Spleen (tissue), 11 donors: ENCODE results near the gene DACT1. TPM values are rescaled to one million over a fixed set of nuclear protein-coding genes. Genes with fewer than 3 reads are reported as not detected.

Experiments
- DNase-seq: peaks from one replicate; pipeline ENCODE4 v3.0.0-alpha.2; 2020
- H3K27ac ChIP-seq, 8 donors: fragments of 200-600 bp; sonication (generic) in 7 of 8; 1 replicate in 4 of 8; 2 replicates in 4 of 8; pipeline versions ENCODE4 v1.5.0 to v1.8.0; 2016 to 2021; ENCODE audit warnings: inconsistent platforms in 4 of 8, mild to moderate bottlenecking in 4 of 8, moderate library complexity in 1 of 8
- H3K27me3 ChIP-seq, 7 donors: fragments of 200-600 bp; sonication (generic) in 6 of 7; replicated peaks in 1 of 7; 1 replicate in 4 of 7; 2 replicates in 3 of 7; pipeline versions ENCODE4 v1.5.0 to v1.8.0; 2016 to 2021; ENCODE audit warnings: inconsistent platforms in 3 of 7, mild to moderate bottlenecking in 1 of 7
- H3K36me3 ChIP-seq, 6 donors: fragments of 200-600 bp; sonication (generic) in 5 of 6; 1 replicate in 4 of 6; 2 replicates in 2 of 6; pipeline versions ENCODE4 v1.5.0 to v1.8.0; 2016 to 2021; ENCODE audit warnings: inconsistent platforms in 2 of 6
- H3K4me1 ChIP-seq, 6 donors: fragments of 200-600 bp; sonication (generic) in 5 of 6; 1 replicate in 3 of 6; 2 replicates in 3 of 6; pipeline versions ENCODE4 v1.5.0 to v1.8.0; 2016 to 2021; ENCODE audit warnings: inconsistent platforms in 3 of 6
- H3K4me3 ChIP-seq, 8 donors: fragments of 200-600 bp; sonication (generic) in 7 of 8; 1 replicate in 4 of 8; 2 replicates in 4 of 8; pipeline versions ENCODE4 v1.5.0 to v1.8.0; 2016 to 2021; ENCODE audit warnings: inconsistent platforms in 4 of 8, mild to moderate bottlenecking in 4 of 8, moderate library complexity in 2 of 8
- H3K9me3 ChIP-seq, 8 donors: fragments of 200-600 bp; sonication (generic) in 7 of 8; 1 replicate in 4 of 8; 2 replicates in 4 of 8; pipeline versions ENCODE4 v1.5.0 to v1.8.0; 2016 to 2021; ENCODE audit warnings: inconsistent platforms in 4 of 8
- POLR2A ChIP-seq, 3 donors: fragments of 450-650 bp; IDR thresholded peaks; one replicate each; pipeline ENCODE4 v1.5.1; 2017; ENCODE audit warnings: antibody characterized with exemption in 3 of 3, mild to moderate bottlenecking in 1 of 3
- POLR2AphosphoS5 ChIP-seq, 3 donors: sonication (generic); formaldehyde crosslinking; IDR thresholded peaks; one replicate each; pipeline ENCODE4 v1.5.1; 2017; ENCODE audit warnings: antibody characterized with exemption in 3 of 3
- WGBS, 5 donors: extraction: QIAGEN DNeasy Blood & Tissue Kit in 3 of 5; methylation state at CpG; one replicate each; pipeline versions ENCODE4 v1.1.5 to v1.1.7; 2013 to 2018; 5-methylcytosine and 5-hydroxymethylcytosine counted together
- intact Hi-C: fragments of 100-400 bp; cut with DNase I; formaldehyde crosslinking; loops from one replicate; pipeline ENCODE4 v1.15.0; 2023; ENCODE audit warnings: low total_unique reads
- polyA plus RNA-seq, 3 donors: library from polyadenylated mRNA; stranded (reverse); fragments of 200-250 nt; gene quantifications; one replicate each; pipeline ENCODE4 v1.2.1, GENCODE V29; 2013
- total RNA-seq, 7 donors: library from RNA; depleted of rRNA in 3 of 7; stranded (reverse); fragments of >200 nt in 3 of 7; fragmentation: NEBNext Ultra II Directional in 4 of 7; extraction: Animal tissue kit (Norgen Biotek cat#: 25700) in 4 of 7; gene quantifications; one replicate each; pipeline versions ENCODE4 v1.1.0 to v1.2.1, GENCODE V29; 2016 to 2021
- TF ChIP-seq, protein P1 (sequence below), 11 experiments: fragments of 200-600 bp in 7 of 11; fragments of 450-650 bp in 4 of 11; sonication (generic) in 4 of 11; IDR thresholded peaks in 8 of 11; conservative IDR thresholded peaks in 3 of 11; 1 replicate in 7 of 11; 2 replicates in 4 of 11; pipeline versions ENCODE4 v1.4.0 to v1.8.0; 2016 to 2021; ENCODE audit warnings: antibody characterized with exemption in 11 of 11, inconsistent platforms in 4 of 11, mild to moderate bottlenecking in 1 of 11
- donor health status: healthy with polysubstance abuse.
- donor health status: DM: no; HTN: no; CAD: no; lungs with moderate emphysema.
- donor health status: DM: no; HTN: no; CAD: no.
- donor health status: Bipolar disorder and iron deficiency.
- donor health status: healthy.
- donor health status: DM: no; HTN: no; CAD: no.
- donor health status: DM: yes; HTN: yes; CAD: no.

DACT1 gene
- total and polyA plus RNA-seq, 10 donors = 1.3 to 23.4 (median 8.6) TPM

DNA sequence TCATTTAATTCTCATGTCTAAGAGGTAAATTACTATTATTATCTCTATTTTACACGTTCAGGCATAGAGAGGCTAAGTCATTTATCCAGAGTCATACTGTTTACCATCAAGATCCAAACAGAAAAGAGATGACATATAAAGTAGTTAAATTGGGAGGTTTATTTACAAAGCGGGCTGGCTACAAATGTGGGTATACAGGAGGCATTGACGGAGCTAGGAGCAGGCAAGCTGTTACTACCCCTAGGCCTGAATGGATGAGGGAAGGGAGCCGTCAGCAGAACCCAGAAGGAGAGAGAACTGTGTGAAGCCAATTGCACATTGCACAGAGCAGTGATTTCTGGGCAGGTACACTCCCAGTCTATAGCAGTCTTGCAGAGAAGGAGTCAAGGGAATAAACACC lies 39.8 kb downstream of the DACT1 start:
- no peak for DNase-seq
- Histone ChIP-seq H3K27me3 (no peaks in the 10 kb centered on the region), H3K4me3 (no peak overlapping the region), H3K36me3 (no peaks in the 10 kb centered on the region), H3K4me1 (no peaks in the 10 kb centered on the region), H3K9me3 (no peaks in the 10 kb centered on the region), H3K27ac (no peak overlapping the region)
- 85 to 97% (median 90%) methylated on average over 4 of the region's 4 CpGs for WGBS, 5 donors
- TF ChIP-seq, protein P1, sequence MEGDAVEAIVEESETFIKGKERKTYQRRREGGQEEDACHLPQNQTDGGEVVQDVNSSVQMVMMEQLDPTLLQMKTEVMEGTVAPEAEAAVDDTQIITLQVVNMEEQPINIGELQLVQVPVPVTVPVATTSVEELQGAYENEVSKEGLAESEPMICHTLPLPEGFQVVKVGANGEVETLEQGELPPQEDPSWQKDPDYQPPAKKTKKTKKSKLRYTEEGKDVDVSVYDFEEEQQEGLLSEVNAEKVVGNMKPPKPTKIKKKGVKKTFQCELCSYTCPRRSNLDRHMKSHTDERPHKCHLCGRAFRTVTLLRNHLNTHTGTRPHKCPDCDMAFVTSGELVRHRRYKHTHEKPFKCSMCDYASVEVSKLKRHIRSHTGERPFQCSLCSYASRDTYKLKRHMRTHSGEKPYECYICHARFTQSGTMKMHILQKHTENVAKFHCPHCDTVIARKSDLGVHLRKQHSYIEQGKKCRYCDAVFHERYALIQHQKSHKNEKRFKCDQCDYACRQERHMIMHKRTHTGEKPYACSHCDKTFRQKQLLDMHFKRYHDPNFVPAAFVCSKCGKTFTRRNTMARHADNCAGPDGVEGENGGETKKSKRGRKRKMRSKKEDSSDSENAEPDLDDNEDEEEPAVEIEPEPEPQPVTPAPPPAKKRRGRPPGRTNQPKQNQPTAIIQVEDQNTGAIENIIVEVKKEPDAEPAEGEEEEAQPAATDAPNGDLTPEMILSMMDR (IDR thresholded peaks at IDR 0.05 in 8 of 11, conservative IDR thresholded peaks at IDR 0.05 in 3 of 11) = no peak
- TF ChIP-seq POLR2A (IDR thresholded peaks at IDR 0.05) (no peak), POLR2AphosphoS5 (IDR thresholded peaks at IDR 0.05) (no peak)
- intact Hi-C loops = no loop called here

DNA sequence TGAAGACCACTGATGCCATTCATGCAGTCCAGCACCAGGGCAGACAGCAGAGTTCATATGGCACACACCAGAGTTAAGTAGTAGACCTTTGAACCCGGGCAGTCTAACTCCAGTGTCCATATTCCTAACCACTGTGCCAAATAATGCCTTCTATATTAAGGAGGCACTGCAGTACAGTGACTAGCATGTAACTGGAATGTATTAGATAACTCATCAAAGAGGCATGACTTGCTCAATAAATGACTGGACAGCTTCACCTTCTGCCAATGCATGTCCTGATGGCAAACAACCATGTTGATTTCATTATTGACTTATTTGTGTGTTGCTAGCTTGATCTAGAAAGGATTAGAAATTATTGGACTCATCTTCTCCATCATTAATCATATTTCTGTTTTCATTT lies 40.2 kb downstream of the DACT1 start:
- WGBS, 5 donors = 71 to 92% (median 85%) methylated on average over 1 of the region's 1 CpG
- Histone ChIP-seq H3K27me3 (no peaks in the 10 kb centered on the region), H3K4me3 (no peak overlapping the region), H3K27ac (no peak overlapping the region), H3K4me1 (no peaks in the 10 kb centered on the region), H3K36me3 (no peaks in the 10 kb centered on the region), H3K9me3 (no peaks in the 10 kb centered on the region)
- TF ChIP-seq POLR2AphosphoS5 (IDR thresholded peaks at IDR 0.05) (no peak), POLR2A (IDR thresholded peaks at IDR 0.05) (no peak)
- TF ChIP-seq, protein P1 (IDR thresholded peaks at IDR 0.05 in 8 of 11, conservative IDR thresholded peaks at IDR 0.05 in 3 of 11) = no peak
- intact Hi-C loops = no loop called here
- no peak for DNase-seq

DNA sequence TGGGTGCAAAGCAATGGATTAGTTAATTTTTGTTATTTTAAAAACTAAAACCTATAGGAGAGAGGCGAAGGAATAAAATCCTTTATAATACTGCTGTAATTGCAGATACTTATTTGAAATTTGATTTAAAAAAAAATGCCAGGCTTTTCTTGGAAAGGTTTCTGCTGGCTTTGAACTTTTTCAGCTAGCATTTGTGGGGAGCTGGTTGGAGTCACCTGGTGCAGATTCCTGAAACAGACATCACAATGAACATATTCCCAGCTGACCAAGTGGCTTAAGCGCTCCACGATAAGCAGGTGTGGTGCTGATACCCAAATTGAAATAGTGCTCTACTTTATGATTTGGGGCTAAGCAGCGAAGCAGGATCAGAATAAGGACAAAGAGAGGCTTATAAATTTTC lies 42.9 kb downstream of the DACT1 start:
- Histone ChIP-seq H3K27me3 (no peaks in the 10 kb centered on the region), H3K27ac (no peak overlapping the region), H3K36me3 (no peaks in the 10 kb centered on the region), H3K4me1 (no peaks in the 10 kb centered on the region), H3K9me3 (no peaks in the 10 kb centered on the region), H3K4me3 (no peak overlapping the region)
- WGBS, 5 donors = 78 to 93% (median 92%) methylated on average over 4 of the region's 4 CpGs
- no peak for TF ChIP-seq POLR2AphosphoS5 (IDR thresholded peaks at IDR 0.05)
- TF ChIP-seq, protein P1 (IDR thresholded peaks at IDR 0.05 in 8 of 11, conservative IDR thresholded peaks at IDR 0.05 in 3 of 11) = no peak
- TF ChIP-seq POLR2A (IDR thresholded peaks at IDR 0.05) = no peak
- intact Hi-C loops = no loop called here
- no peak for DNase-seq

DNA sequence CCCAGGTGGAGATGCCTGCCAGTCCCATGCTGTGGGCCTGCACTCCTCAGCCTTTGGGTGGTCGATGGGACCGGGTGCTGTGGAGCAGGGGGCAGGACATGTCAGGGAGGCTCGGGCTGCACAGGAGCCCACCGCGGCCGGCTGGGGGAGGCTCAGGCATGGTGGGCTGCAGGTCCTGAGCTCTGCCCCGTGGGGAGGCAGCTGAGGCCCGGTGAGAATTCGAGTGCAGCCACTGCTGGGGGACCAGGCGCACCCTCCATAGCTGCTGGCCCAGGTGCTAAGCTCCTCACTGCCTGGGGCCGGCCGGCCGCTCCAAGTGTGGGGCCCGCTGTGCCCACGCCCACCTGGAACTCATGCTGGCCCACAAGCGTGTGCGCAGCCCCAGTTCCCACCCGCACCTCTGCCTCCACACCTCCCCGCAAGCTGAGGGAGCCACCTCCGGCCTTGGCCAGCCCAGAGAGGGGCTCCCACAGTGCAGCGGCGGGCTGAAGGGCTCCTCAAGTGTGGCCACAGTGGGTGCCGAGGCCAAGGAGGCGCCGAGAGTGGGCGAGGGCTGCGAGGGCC lies 49.6 kb downstream of the DACT1 start:
- WGBS, 5 donors = 89 to 96% (median 93%) methylated on average over 18 to 27 of the region's 27 CpGs
- TF ChIP-seq, protein P1 (IDR thresholded peaks at IDR 0.05 in 8 of 11, conservative IDR thresholded peaks at IDR 0.05 in 3 of 11) = no peak
- TF ChIP-seq POLR2AphosphoS5 (IDR thresholded peaks at IDR 0.05) (no peak), POLR2A (IDR thresholded peaks at IDR 0.05) (no peak)
- DNase-seq = no peak
- intact Hi-C loops = no loop called here
- Histone ChIP-seq H3K4me1 (no peaks in the 10 kb centered on the region), H3K27ac (no peak overlapping the region), H3K27me3 (no peaks in the 10 kb centered on the region), H3K36me3 (no peaks in the 10 kb centered on the region), H3K4me3 (no peak overlapping the region), H3K9me3 (peaks cover 0 to 19% (median 6%) of the 10 kb centered on the region in 8 donors)
